ENCODE data around the gene HS6ST3. TPM values are rescaled to one million over a fixed set of nuclear protein-coding genes. Genes with fewer than 3 reads are reported as not detected.

The HS6ST3 gene
- total RNA-seq, 6 donors from 2014 or later: 0.03 to 1.0 (median 0.22) TPM; not detected in 1

- TF ChIP-seq CTCF (IDR thresholded peaks at IDR 0.05) (no peak), POLR2AphosphoS5 (IDR thresholded peaks at IDR 0.05) (no peak), EP300 (IDR thresholded peaks at IDR 0.05) (no peak), POLR2A (IDR thresholded peaks at IDR 0.05) (no peak)
- ATAC-seq (ENCODE audit: low FRiP score in 2 of 2) (no peak), DNase-seq (no peak)
- Histone ChIP-seq H3K9me3 (no peaks in the 10 kb centered on the region), H3K27me3 (no peaks in the 10 kb centered on the region), H3K27ac (no peak overlapping the region), H3K36me3 (no peaks in the 10 kb centered on the region), H3K4me1 (no peaks in the 10 kb centered on the region), H3K4me3 (no peak overlapping the region)
- 86 to 93% methylated on average over 2 of the region's 2 CpGs for WGBS, 2 donors
Measured at GRCh38 chr13:96862093-96862492, 772.2 kb downstream of the HS6ST3 start.

- Histone ChIP-seq H3K27ac (no peak overlapping the region), H3K9me3 (no peaks in the 10 kb centered on the region), H3K4me3 (no peak overlapping the region), H3K27me3 (no peaks in the 10 kb centered on the region), H3K36me3 (no peaks in the 10 kb centered on the region), H3K4me1 (no peaks in the 10 kb centered on the region)
- no peak for ATAC-seq (ENCODE audit: low FRiP score in 2 of 2)
- no peak for DNase-seq
- 54 to 60% methylated on average over 1 of the region's 1 CpG for WGBS, 2 donors
- no peak for TF ChIP-seq CTCF (IDR thresholded peaks at IDR 0.05)
- TF ChIP-seq POLR2AphosphoS5 (IDR thresholded peaks at IDR 0.05): no peak
- TF ChIP-seq POLR2A (IDR thresholded peaks at IDR 0.05): no peak
- no peak for TF ChIP-seq EP300 (IDR thresholded peaks at IDR 0.05)
Measured at GRCh38 chr13:96862999-96863398, 773.1 kb downstream of the HS6ST3 start.

- ATAC-seq (ENCODE audit: low FRiP score in 2 of 2) (no peak), DNase-seq (no peak)
- H3K4me3 ChIP-seq: no peak overlapping the region
- H3K27me3 ChIP-seq: no peaks in the 10 kb centered on the region
- no peak for TF ChIP-seq CTCF (IDR thresholded peaks at IDR 0.05)
- no peak for TF ChIP-seq EP300 (IDR thresholded peaks at IDR 0.05)
- no peak for TF ChIP-seq POLR2AphosphoS5 (IDR thresholded peaks at IDR 0.05)
- TF ChIP-seq POLR2A (IDR thresholded peaks at IDR 0.05): no peak
- no peaks in the 10 kb centered on the region for H3K4me1 ChIP-seq
- H3K9me3 ChIP-seq: no peaks in the 10 kb centered on the region
- H3K27ac ChIP-seq: no peak overlapping the region
- WGBS, 2 donors: 43 to 71% methylated on average over 2 of the region's 2 CpGs
- no peaks in the 10 kb centered on the region for H3K36me3 ChIP-seq
Measured at GRCh38 chr13:96871469-96871868, 781.6 kb downstream of the HS6ST3 start.

GRCh38 chr13:96880419-96880818 is 790.5 kb downstream of the HS6ST3 start:
- TF ChIP-seq EP300 (IDR thresholded peaks at IDR 0.05) (no peak), POLR2A (IDR thresholded peaks at IDR 0.05) (no peak), POLR2AphosphoS5 (IDR thresholded peaks at IDR 0.05) (no peak), CTCF (IDR thresholded peaks at IDR 0.05) (no peak)
- Histone ChIP-seq H3K36me3 (no peaks in the 10 kb centered on the region), H3K9me3 (no peaks in the 10 kb centered on the region), H3K27me3 (no peaks in the 10 kb centered on the region), H3K4me3 (no peak overlapping the region), H3K27ac (no peak overlapping the region), H3K4me1 (no peaks in the 10 kb centered on the region)
- ATAC-seq (ENCODE audit: low FRiP score in 2 of 2): no peak
- no peak for DNase-seq

Other genes with a start within 250 kb of the HS6ST3 start
- 10 to 100 TPM; 13.0 to 44.8 (median 18.5) TPM for gene UGGT2, start 36.7 kb upstream of the HS6ST3 start, total RNA-seq

Measured in upper lobe of left lung (tissue), 6 donors.